ENCODE measurements around the gene SYT13. TPM values are rescaled to one million over a fixed set of nuclear protein-coding genes. Genes with fewer than 3 reads are reported as not detected.

The SYT13 gene
- total and polyA plus RNA-seq, 10 of the 15 experiments (the other 5 are each of a cell fraction or from before 2014, with no cell fraction given) = not detected

GRCh38 chr11:45290586-45290985, 4.4 kb upstream of the SYT13 start:
- H2AFZ ChIP-seq (ENCODE audit: control insufficient read depth, low read depth, low read length) = no peak overlapping the region
- H3K4me3 ChIP-seq = no peak overlapping the region
- H3K36me3 ChIP-seq (ENCODE audit: control insufficient read depth in 2 of 2, insufficient read depth in 2 of 2, low read length in 1 of 2) = no peaks in the 10 kb centered on the region
- no peak overlapping the region for H3K27ac ChIP-seq (ENCODE audit: control insufficient read depth, insufficient read depth)
- ATAC-seq (no peak), DNase-seq (ENCODE audit: low read depth, low spot score) (no peak), FAIRE-seq (no peak)
- ChIA-PET RAD21 (ENCODE audit: unreplicated experiment) (interaction anchor here (0.8 kb wide), 1 partner anchor 354 kb away, joined by 3 read pairs; no protein-coding TSS in a partner anchor), POLR2A (no interaction called here), SMC1A (ENCODE audit: uncharacterized antibody, unreplicated experiment) (interaction anchor here (0.6 kb wide), 1 partner anchor 152 kb away, joined by 3 read pairs; no protein-coding TSS in a partner anchor), CTCF (interaction anchor here (0.6 to 0.7 kb wide), 5 partner anchors 16 to 180 kb away, joined by 3 to 5 read pairs (median 3); no protein-coding TSS in a partner anchor)
- TF ChIP-seq SPI1 (IDR thresholded peaks at IDR 0.05; ENCODE audit: borderline replicate concordance, insufficient read depth, low read depth, low read length) (no peak), ESRRA (IDR thresholded peaks at IDR 0.05; ENCODE audit: low read length) (no peak), RCOR1 (conservative IDR thresholded peaks at IDR 0.05; ENCODE audit: low read depth, low read length) (no peak), NBN (IDR thresholded peaks at IDR 0.05) (no peak), ZNF217 (IDR thresholded peaks at IDR 0.05) (no peak), BACH1 (IDR thresholded peaks at IDR 0.05; ENCODE audit: borderline replicate concordance) (no peak)
- TF ChIP-seq, protein P1, sequence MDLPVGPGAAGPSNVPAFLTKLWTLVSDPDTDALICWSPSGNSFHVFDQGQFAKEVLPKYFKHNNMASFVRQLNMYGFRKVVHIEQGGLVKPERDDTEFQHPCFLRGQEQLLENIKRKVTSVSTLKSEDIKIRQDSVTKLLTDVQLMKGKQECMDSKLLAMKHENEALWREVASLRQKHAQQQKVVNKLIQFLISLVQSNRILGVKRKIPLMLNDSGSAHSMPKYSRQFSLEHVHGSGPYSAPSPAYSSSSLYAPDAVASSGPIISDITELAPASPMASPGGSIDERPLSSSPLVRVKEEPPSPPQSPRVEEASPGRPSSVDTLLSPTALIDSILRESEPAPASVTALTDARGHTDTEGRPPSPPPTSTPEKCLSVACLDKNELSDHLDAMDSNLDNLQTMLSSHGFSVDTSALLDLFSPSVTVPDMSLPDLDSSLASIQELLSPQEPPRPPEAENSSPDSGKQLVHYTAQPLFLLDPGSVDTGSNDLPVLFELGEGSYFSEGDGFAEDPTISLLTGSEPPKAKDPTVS (IDR thresholded peaks at IDR 0.05; ENCODE audit: low read depth, low read length) = no peak
- TF ChIP-seq, protein P2, sequence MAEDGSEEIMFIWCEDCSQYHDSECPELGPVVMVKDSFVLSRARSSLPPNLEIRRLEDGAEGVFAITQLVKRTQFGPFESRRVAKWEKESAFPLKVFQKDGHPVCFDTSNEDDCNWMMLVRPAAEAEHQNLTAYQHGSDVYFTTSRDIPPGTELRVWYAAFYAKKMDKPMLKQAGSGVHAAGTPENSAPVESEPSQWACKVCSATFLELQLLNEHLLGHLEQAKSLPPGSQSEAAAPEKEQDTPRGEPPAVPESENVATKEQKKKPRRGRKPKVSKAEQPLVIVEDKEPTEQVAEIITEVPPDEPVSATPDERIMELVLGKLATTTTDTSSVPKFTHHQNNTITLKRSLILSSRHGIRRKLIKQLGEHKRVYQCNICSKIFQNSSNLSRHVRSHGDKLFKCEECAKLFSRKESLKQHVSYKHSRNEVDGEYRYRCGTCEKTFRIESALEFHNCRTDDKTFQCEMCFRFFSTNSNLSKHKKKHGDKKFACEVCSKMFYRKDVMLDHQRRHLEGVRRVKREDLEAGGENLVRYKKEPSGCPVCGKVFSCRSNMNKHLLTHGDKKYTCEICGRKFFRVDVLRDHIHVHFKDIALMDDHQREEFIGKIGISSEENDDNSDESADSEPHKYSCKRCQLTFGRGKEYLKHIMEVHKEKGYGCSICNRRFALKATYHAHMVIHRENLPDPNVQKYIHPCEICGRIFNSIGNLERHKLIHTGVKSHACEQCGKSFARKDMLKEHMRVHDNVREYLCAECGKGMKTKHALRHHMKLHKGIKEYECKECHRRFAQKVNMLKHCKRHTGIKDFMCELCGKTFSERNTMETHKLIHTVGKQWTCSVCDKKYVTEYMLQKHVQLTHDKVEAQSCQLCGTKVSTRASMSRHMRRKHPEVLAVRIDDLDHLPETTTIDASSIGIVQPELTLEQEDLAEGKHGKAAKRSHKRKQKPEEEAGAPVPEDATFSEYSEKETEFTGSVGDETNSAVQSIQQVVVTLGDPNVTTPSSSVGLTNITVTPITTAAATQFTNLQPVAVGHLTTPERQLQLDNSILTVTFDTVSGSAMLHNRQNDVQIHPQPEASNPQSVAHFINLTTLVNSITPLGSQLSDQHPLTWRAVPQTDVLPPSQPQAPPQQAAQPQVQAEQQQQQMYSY (CRISPR knock-in tag; IDR thresholded peaks at IDR 0.05) = no peak
- H3K79me2 ChIP-seq (ENCODE audit: control insufficient read depth, insufficient read depth, low read length) = no peaks in the 10 kb centered on the region
- peaks cover 0 to 8% of the 10 kb centered on the region in 2 experiments; a peak in 3 of 4 replicates for H3K27me3 ChIP-seq (replicated peaks in 1 of 2; ENCODE audit: control insufficient read depth in 2 of 2, insufficient read depth in 2 of 2, low read length in 1 of 2)
- in situ Hi-C loops (cut with MboI) (loop anchor here (5.0 kb wide), 1 partner anchor 188 kb away; no protein-coding TSS in a partner anchor), intact Hi-C loops (cut with micrococcal nuclease; ENCODE audit: unreplicated experiment) (no loop called here)
- H3K4me1 ChIP-seq (ENCODE audit: control insufficient read depth, insufficient read depth, low read length) = no peaks in the 10 kb centered on the region
- no peak overlapping the region for H3K9ac ChIP-seq (ENCODE audit: control insufficient read depth, insufficient read depth, low read length)
- no peak overlapping the region for H3K4me2 ChIP-seq (ENCODE audit: control insufficient read depth, insufficient read depth)
- no peaks in the 10 kb centered on the region for H4K20me1 ChIP-seq (ENCODE audit: control insufficient read depth, insufficient read depth)
- H3K9me3 ChIP-seq (replicated peaks; ENCODE audit: control insufficient read depth, insufficient read depth, low read length) = no peaks in the 10 kb centered on the region
- WGBS (ENCODE audit: insufficient coverage, insufficient replicate concordance, low lambda C conversion rate, missing lambda C conversion rate) = 0% methylated on average over 1 of the region's 1 CpG
- BruUV-seq (replicated peaks) = no TSS peak

All from GM12878 (cell line).